Measurements from ENCODE around the gene HADHA. TPM values are rescaled to one million over a fixed set of nuclear protein-coding genes. Genes with fewer than 3 reads are reported as not detected.

The HADHA gene
- total RNA-seq, 5 donors from 2014 or later (not counting 1 experiment from before 2014, with no cell fraction given), result 76.1 to 95.8 (median 91.9) TPM

DNA sequence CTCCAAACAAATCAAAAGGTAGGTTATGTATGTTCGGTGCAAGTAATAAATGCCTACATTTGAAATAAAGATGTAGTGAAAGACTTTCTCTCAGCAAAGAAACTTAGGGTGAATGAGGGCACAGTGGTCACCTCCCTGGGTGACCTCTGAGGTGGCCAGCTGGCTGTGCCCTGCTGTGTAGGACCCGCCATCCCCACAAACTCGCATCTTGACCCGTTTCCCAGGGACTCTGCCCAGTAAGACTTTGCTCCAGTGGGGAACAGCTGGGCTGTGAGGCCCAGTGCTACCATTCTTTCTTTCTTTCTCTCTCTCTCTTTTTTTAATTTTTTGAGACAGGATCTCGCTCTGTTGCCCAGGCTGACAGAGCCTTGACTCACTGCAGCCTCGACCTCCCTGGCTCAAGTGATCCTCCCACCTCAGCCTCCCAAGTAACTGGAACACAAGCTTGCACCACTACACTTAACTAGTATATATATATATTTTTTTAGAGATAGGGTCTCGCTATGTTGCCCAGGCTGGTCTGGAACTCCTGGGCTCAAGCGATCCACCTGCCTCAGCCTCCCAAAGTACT lies 79.7 kb downstream of the HADHA start:
- H3K27me3 ChIP-seq (replicated peaks in 1 of 2; ENCODE audit: control insufficient read depth in 2 of 2, extremely low read depth in 1 of 2, insufficient read depth in 2 of 2, low read length in 1 of 2), result peaks cover 0 to 1% of the 10 kb centered on the region in 2 experiments
- no peak overlapping the region for H3K27ac ChIP-seq (ENCODE audit: low read length)
- no peak overlapping the region for H3K4me3 ChIP-seq (ENCODE audit: control insufficient read depth in 1 of 2, extremely low read depth in 1 of 2, low read length in 1 of 2)
- no peaks in the 10 kb centered on the region for H3K4me1 ChIP-seq (ENCODE audit: control insufficient read depth in 1 of 2, extremely low read depth in 1 of 2, insufficient read depth in 2 of 2, low read length in 2 of 2)
- H3K27ac Mint-ChIP-seq, result no peak overlapping the region
- no peak overlapping the region for H3K4me3 Mint-ChIP-seq
- DNase-seq (no peak), ATAC-seq (replicated peaks in 1 of 4) (no peak)
- no peaks in the 10 kb centered on the region for H3K36me3 Mint-ChIP-seq
- CTCF ChIA-PET, result no interaction called here
- no peaks in the 10 kb centered on the region for H3K4me1 Mint-ChIP-seq
- 92% methylated on average over 4 of the region's 8 CpGs for WGBS (ENCODE audit: insufficient coverage)
- no peaks in the 10 kb centered on the region for H3K36me3 ChIP-seq (ENCODE audit: control insufficient read depth in 2 of 2, extremely low read depth in 1 of 2, insufficient read depth in 1 of 2, low read length in 1 of 2)
- H3K9me3 Mint-ChIP-seq, result no peaks in the 10 kb centered on the region
- POLR2A ChIA-PET, result interaction anchor here in 1 of 2 donors (0.7 kb wide), 1 partner anchor 346 kb away, joined by 4 read pairs; no protein-coding TSS in a partner anchor
- H3K27me3 Mint-ChIP-seq, result peaks cover 1 to 3% of the 10 kb centered on the region in 2 donors
- H3K9me3 ChIP-seq, result no peaks in the 10 kb centered on the region

DNA sequence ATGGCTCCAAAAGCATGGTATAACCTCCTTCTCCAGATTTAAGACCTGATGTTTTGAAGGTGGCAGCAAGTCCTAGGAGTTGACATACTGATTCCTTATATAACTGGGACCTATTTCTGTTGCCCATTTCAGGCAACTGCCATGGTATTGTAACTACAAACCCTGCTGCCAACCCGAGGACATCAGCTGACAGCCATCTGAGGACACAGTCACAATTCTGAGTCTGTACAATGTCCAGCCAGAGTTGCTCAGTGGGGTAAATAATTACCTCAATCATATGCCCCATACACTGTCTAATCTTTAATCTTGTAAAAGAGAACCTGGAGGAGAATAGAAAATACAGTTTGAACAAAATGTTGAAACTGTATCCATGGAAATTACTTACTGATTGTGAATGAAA lies 80.2 kb downstream of the HADHA start:
- H3K27me3 ChIP-seq (replicated peaks in 1 of 2; ENCODE audit: control insufficient read depth in 2 of 2, extremely low read depth in 1 of 2, insufficient read depth in 2 of 2, low read length in 1 of 2), result no peaks in the 10 kb centered on the region
- Mint-ChIP-seq H3K27ac (no peak overlapping the region), H3K36me3 (no peaks in the 10 kb centered on the region), H3K27me3 (peaks cover 0 to 1% of the 10 kb centered on the region in 2 donors), H3K4me3 (no peak overlapping the region), H3K4me1 (no peaks in the 10 kb centered on the region), H3K9me3 (no peaks in the 10 kb centered on the region)
- 43% methylated on average over 1 of the region's 1 CpG for WGBS (ENCODE audit: insufficient coverage)
- ATAC-seq (replicated peaks in 1 of 4) (no peak), DNase-seq (no peak)
- ChIA-PET CTCF (no interaction called here), POLR2A (no interaction called here)
- H3K9me3 ChIP-seq, result no peaks in the 10 kb centered on the region
- H3K4me3 ChIP-seq (ENCODE audit: control insufficient read depth in 1 of 2, extremely low read depth in 1 of 2, low read length in 1 of 2), result no peak overlapping the region
- H3K27ac ChIP-seq (ENCODE audit: low read length), result no peak overlapping the region
- no peaks in the 10 kb centered on the region for H3K4me1 ChIP-seq (ENCODE audit: control insufficient read depth in 1 of 2, extremely low read depth in 1 of 2, insufficient read depth in 2 of 2, low read length in 2 of 2)
- H3K36me3 ChIP-seq (ENCODE audit: control insufficient read depth in 2 of 2, extremely low read depth in 1 of 2, insufficient read depth in 1 of 2, low read length in 1 of 2), result no peaks in the 10 kb centered on the region

DNA sequence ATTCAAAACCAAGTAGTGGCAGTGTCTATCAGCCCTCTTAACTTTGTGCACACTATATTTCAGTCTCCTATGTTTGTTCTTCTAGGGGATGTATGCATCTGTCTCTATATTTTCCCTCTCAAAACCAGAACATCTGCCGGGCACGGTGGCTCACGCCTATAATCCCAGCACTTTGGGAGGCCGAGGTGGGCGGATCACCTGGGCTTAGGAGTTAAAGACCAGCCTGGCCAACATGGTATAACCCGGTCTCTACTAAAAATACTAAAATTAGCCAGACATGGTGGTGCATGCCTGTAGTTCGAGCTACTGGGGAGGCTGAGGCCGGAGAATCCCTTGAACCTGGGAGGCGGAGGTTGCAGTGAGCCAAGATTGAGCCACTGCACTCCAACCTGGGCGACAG lies 81.5 kb downstream of the HADHA start:
- no peak overlapping the region for H3K4me3 ChIP-seq (ENCODE audit: control insufficient read depth in 1 of 2, extremely low read depth in 1 of 2, low read length in 1 of 2)
- Mint-ChIP-seq H3K9me3 (no peaks in the 10 kb centered on the region), H3K4me3 (no peak overlapping the region), H3K27ac (no peak overlapping the region), H3K4me1 (no peaks in the 10 kb centered on the region), H3K27me3 (peaks cover 0 to 1% of the 10 kb centered on the region in 2 donors), H3K36me3 (no peaks in the 10 kb centered on the region)
- H3K36me3 ChIP-seq (ENCODE audit: control insufficient read depth in 2 of 2, extremely low read depth in 1 of 2, insufficient read depth in 1 of 2, low read length in 1 of 2), result no peaks in the 10 kb centered on the region
- ChIA-PET CTCF (no interaction called here), POLR2A (no interaction called here)
- ATAC-seq (replicated peaks in 1 of 4), result no peak
- WGBS (ENCODE audit: insufficient coverage), result 97% methylated on average over 6 of the region's 10 CpGs
- DNase-seq, result no peak
- H3K27ac ChIP-seq (ENCODE audit: low read length), result no peak overlapping the region
- H3K4me1 ChIP-seq (ENCODE audit: control insufficient read depth in 1 of 2, extremely low read depth in 1 of 2, insufficient read depth in 2 of 2, low read length in 2 of 2), result no peaks in the 10 kb centered on the region
- no peaks in the 10 kb centered on the region for H3K9me3 ChIP-seq
- no peaks in the 10 kb centered on the region for H3K27me3 ChIP-seq (replicated peaks in 1 of 2; ENCODE audit: control insufficient read depth in 2 of 2, extremely low read depth in 1 of 2, insufficient read depth in 2 of 2, low read length in 1 of 2)

DNA sequence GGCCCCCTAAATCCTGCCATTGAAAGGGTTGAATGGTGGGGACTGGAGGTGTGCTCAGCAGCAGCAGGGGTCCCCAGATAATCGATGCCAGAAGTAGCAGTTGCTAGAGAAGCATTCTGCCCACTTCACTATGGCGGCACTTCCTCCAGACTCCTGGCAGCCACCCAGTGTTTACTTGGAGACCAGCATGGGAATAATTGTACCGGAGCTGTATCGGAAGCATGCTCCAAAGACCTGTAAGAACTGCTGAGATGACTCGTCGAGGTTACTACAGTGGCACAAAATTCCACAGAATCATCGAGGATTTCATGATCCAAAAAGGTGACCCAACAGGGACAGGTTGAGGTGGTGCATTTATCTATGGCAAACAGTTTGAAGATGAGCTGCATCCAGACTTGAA lies 82.5 kb downstream of the HADHA start:
- H3K27me3 Mint-ChIP-seq, result peaks cover 0 to 1% of the 10 kb centered on the region in 2 donors
- POLR2A ChIA-PET, result no interaction called here
- no peaks in the 10 kb centered on the region for H3K4me1 ChIP-seq (ENCODE audit: control insufficient read depth in 1 of 2, extremely low read depth in 1 of 2, insufficient read depth in 2 of 2, low read length in 2 of 2)
- H3K36me3 Mint-ChIP-seq, result no peaks in the 10 kb centered on the region
- H3K27ac ChIP-seq (ENCODE audit: low read length), result no peak overlapping the region
- no peaks in the 10 kb centered on the region for H3K36me3 ChIP-seq (ENCODE audit: control insufficient read depth in 2 of 2, extremely low read depth in 1 of 2, insufficient read depth in 1 of 2, low read length in 1 of 2)
- CTCF ChIA-PET, result no interaction called here
- no peaks in the 10 kb centered on the region for H3K4me1 Mint-ChIP-seq
- H3K27me3 ChIP-seq (replicated peaks in 1 of 2; ENCODE audit: control insufficient read depth in 2 of 2, extremely low read depth in 1 of 2, insufficient read depth in 2 of 2, low read length in 1 of 2), result no peaks in the 10 kb centered on the region
- DNase-seq (no peak), ATAC-seq (replicated peaks in 1 of 4) (no peak)
- H3K9me3 Mint-ChIP-seq, result no peaks in the 10 kb centered on the region
- H3K4me3 Mint-ChIP-seq, result no peak overlapping the region
- no peaks in the 10 kb centered on the region for H3K9me3 ChIP-seq
- H3K4me3 ChIP-seq (ENCODE audit: control insufficient read depth in 1 of 2, extremely low read depth in 1 of 2, low read length in 1 of 2), result no peak overlapping the region
- no peak overlapping the region for H3K27ac Mint-ChIP-seq
- WGBS (ENCODE audit: insufficient coverage), result 98% methylated on average over 5 of the region's 7 CpGs

DNA sequence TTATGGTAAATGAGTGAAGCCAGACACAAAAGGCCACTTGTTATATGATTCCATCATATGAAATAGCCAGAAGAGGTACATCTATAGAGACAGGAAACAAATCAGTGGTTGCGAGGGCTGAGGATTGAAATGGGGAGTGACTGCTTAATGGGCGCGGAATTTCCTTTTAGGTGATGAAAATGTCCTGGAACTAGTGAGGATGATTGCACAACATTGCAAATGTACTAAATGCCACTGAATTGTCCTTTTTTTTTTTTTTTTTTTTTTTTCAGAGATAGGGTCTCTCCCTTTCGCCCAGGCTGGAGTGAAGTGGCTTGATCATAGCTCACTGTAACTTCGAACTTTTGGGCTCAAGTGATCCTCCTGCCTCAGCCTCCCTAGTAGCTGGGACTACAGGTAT lies 86.9 kb downstream of the HADHA start:
- Mint-ChIP-seq H3K4me1 (no peaks in the 10 kb centered on the region), H3K27me3 (peaks cover 3 to 8% of the 10 kb centered on the region in 2 donors), H3K9me3 (no peaks in the 10 kb centered on the region), H3K4me3 (no peak overlapping the region), H3K36me3 (no peaks in the 10 kb centered on the region), H3K27ac (no peak overlapping the region)
- CTCF ChIA-PET, result no interaction called here
- Histone ChIP-seq H3K27me3 (replicated peaks in 1 of 2; ENCODE audit: control insufficient read depth in 2 of 2, extremely low read depth in 1 of 2, insufficient read depth in 2 of 2, low read length in 1 of 2) (no peaks in the 10 kb centered on the region), H3K4me3 (ENCODE audit: control insufficient read depth in 1 of 2, extremely low read depth in 1 of 2, low read length in 1 of 2) (no peak overlapping the region), H3K9me3 (no peaks in the 10 kb centered on the region), H3K27ac (ENCODE audit: low read length) (no peak overlapping the region), H3K36me3 (ENCODE audit: control insufficient read depth in 2 of 2, extremely low read depth in 1 of 2, insufficient read depth in 1 of 2, low read length in 1 of 2) (no peaks in the 10 kb centered on the region), H3K4me1 (ENCODE audit: control insufficient read depth in 1 of 2, extremely low read depth in 1 of 2, insufficient read depth in 2 of 2, low read length in 2 of 2) (no peaks in the 10 kb centered on the region)
- no peak for DNase-seq
- WGBS (ENCODE audit: insufficient coverage), result 100% methylated on average over 1 of the region's 5 CpGs
- POLR2A ChIA-PET, result no interaction called here
- ATAC-seq (replicated peaks in 1 of 4), result no peak

DNA sequence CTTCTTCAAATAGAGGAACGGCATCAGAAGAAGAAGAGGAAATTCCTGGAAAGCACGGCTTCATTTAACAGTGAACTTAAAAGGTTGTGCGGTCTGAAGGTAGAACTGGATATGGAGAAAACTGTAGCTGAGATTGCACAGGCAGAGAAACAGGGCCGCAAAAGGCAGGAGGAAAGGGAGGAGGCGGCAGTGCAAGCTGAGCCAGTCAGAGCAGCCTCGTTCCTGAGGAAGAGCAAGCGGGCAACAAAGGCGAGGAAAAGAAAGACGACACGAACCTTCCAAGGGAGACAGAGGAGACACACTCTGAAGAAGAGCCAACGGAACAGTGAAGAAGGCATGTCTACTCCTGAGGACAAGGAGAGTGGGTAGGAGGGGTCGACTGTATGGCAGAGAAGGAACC lies 94.2 kb downstream of the HADHA start:
- ChIA-PET CTCF (no interaction called here), POLR2A (no interaction called here)
- ATAC-seq (replicated peaks in 1 of 4) (no peak), DNase-seq (no peak)
- Mint-ChIP-seq H3K27me3 (peaks cover 17 to 32% of the 10 kb centered on the region in 2 donors), H3K36me3 (peaks cover 3% of the 10 kb centered on the region), H3K4me3 (no peak overlapping the region), H3K4me1 (peaks cover 0 to under 1% (median 0%) of the 10 kb centered on the region in 3 donors), H3K27ac (no peak overlapping the region), H3K9me3 (no peaks in the 10 kb centered on the region)
- Histone ChIP-seq H3K27ac (ENCODE audit: low read length) (no peak overlapping the region), H3K4me1 (ENCODE audit: control insufficient read depth in 1 of 2, extremely low read depth in 1 of 2, insufficient read depth in 2 of 2, low read length in 2 of 2) (no peaks in the 10 kb centered on the region), H3K36me3 (ENCODE audit: control insufficient read depth in 2 of 2, extremely low read depth in 1 of 2, insufficient read depth in 1 of 2, low read length in 1 of 2) (no peaks in the 10 kb centered on the region), H3K4me3 (ENCODE audit: control insufficient read depth in 1 of 2, extremely low read depth in 1 of 2, low read length in 1 of 2) (no peak overlapping the region), H3K27me3 (replicated peaks in 1 of 2; ENCODE audit: control insufficient read depth in 2 of 2, extremely low read depth in 1 of 2, insufficient read depth in 2 of 2, low read length in 1 of 2) (peaks cover 0 to 27% of the 10 kb centered on the region in 2 experiments), H3K9me3 (no peaks in the 10 kb centered on the region)
- 86% methylated on average over 11 of the region's 12 CpGs for WGBS (ENCODE audit: insufficient coverage)

DNA sequence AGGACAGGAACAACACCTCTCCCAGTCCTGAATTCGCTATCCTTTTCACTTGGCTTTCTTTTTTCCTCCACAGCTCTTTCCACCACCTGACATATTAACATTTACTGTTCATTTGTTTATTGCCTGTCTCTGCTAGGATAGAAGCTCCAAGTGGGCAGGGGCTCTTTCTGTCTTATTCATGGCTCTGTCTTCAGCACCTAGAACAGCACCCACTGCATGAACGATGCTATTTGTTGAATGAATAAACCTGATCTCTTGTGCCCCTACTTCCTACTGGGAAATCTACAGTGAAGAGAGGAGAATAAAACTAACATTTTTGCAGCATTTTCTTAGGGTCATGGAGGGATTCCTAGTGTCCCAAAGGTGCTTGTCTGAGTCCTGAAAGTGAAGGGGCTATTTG lies 95.9 kb downstream of the HADHA start:
- no peak for ATAC-seq (replicated peaks in 1 of 4)
- no CpG with 5 or more reads among the region's 2 CpGs for WGBS (ENCODE audit: insufficient coverage)
- H3K4me1 Mint-ChIP-seq, result peaks cover 0 to 4% (median 2%) of the 10 kb centered on the region in 3 donors
- no peaks in the 10 kb centered on the region for H3K4me1 ChIP-seq (ENCODE audit: control insufficient read depth in 1 of 2, extremely low read depth in 1 of 2, insufficient read depth in 2 of 2, low read length in 2 of 2)
- H3K27ac Mint-ChIP-seq, result no peak overlapping the region
- H3K27ac ChIP-seq (ENCODE audit: low read length), result no peak overlapping the region
- DNase-seq, result no peak
- no peaks in the 10 kb centered on the region for H3K36me3 ChIP-seq (ENCODE audit: control insufficient read depth in 2 of 2, extremely low read depth in 1 of 2, insufficient read depth in 1 of 2, low read length in 1 of 2)
- H3K9me3 Mint-ChIP-seq, result no peaks in the 10 kb centered on the region
- peaks cover 3% of the 10 kb centered on the region for H3K36me3 Mint-ChIP-seq
- no peak overlapping the region for H3K4me3 Mint-ChIP-seq
- no peak overlapping the region for H3K4me3 ChIP-seq (ENCODE audit: control insufficient read depth in 1 of 2, extremely low read depth in 1 of 2, low read length in 1 of 2)
- H3K9me3 ChIP-seq, result no peaks in the 10 kb centered on the region
- peaks cover 0 to 27% of the 10 kb centered on the region in 2 experiments for H3K27me3 ChIP-seq (replicated peaks in 1 of 2; ENCODE audit: control insufficient read depth in 2 of 2, extremely low read depth in 1 of 2, insufficient read depth in 2 of 2, low read length in 1 of 2)
- POLR2A ChIA-PET, result no interaction called here
- H3K27me3 Mint-ChIP-seq, result peaks cover 17 to 28% of the 10 kb centered on the region in 2 donors
- CTCF ChIA-PET, result interaction anchor here in 1 of 2 donors (1.0 kb wide), 1 partner anchor 157 kb away, joined by 3 read pairs; no protein-coding TSS in a partner anchor

Measured in T-cell (primary cell).